GM08714 (cell line): Measurements from ENCODE around the gene RHOC.
A peak's percentile ranks its signal among the peaks of the same experiment; 100 is the strongest.

Experiments used
- H3K4me3 ChIP-seq: fragments of 200-500 bp; sonication (Bioruptor generic); 2 replicates; pipeline ENCODE4 v1.5.1; 2014; ENCODE audit warnings: mild to moderate bottlenecking, low read length, inconsistent platforms
- ZNF274 ChIP-seq: IDR thresholded peaks from 2 replicates; pipeline ENCODE4 v1.6.1; 2012; ENCODE audit warnings: mild to moderate bottlenecking, low read depth, low read length

Gene RHOC

DNA sequence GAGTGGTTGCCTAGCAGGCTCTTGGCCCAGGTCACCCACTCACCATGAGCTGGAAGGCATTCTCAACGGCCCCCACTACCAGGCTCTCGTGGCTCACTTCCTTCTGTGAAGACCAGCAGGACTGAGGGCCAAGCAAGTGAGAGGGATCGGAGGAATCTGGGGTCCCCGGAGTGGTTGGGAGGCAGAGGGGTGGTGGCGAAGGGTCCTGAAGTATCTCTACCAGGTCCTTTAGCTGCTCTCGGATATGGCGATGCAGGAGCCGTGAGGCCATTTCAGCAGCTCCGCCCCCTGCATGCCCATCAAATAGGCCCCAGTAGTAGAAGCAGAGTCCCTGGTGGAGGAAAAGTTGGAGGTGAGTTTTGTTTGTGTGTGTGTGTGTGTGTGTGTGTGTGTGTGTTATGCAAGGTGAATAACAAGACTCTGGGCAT lies 5.8 kb upstream of the RHOC start:
- no peak overlapping the region for H3K4me3 ChIP-seq
- no peak for TF ChIP-seq ZNF274

- no peak overlapping the region for H3K4me3 ChIP-seq
- no peak for TF ChIP-seq ZNF274
Measured at GRCh38 chr1:112712191-112712590, 5.3 kb upstream of the RHOC start.

DNA sequence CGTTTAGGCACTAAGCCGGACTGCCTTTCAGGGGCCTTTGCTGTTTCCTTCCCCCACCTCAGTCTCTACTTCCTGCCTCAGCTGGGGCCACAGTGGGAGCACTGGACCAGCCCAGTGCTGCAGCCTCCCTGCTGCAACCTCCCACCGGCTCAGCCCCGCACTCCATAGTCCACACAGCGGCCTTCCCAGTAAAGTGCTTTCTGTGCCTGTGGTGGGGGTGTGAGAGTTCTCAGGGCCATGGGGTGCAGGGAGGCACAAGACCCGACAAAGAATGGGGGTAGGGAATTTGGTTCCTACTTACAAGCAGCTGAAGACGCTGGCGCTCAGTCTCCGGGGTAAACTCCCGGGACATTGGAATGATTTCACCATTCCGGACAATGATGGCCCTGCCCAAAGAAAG lies 4.7 kb upstream of the RHOC start:
- TF ChIP-seq ZNF274 = no peak
- H3K4me3 ChIP-seq = no peak overlapping the region

DNA sequence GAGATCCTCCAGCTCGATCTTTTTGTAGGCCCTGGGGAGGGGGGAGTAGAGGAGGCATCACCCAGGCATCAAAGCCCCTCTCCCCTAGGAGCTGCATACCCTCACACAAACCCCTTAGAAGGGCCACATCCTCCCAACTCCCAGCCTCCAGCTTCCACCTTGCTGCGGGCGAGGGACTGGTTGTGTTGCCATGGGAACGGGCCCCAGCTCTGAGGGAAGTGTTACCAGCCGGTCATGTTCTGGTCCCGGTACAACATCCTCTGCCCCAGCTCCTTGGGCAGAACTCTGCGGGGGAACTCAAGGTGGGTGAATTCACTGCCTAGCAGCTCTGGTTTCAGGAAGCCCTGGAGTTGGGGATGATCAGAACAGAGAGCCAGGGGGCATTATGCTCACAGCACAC lies 4.1 kb upstream of the RHOC start:
- no peak for TF ChIP-seq ZNF274

DNA sequence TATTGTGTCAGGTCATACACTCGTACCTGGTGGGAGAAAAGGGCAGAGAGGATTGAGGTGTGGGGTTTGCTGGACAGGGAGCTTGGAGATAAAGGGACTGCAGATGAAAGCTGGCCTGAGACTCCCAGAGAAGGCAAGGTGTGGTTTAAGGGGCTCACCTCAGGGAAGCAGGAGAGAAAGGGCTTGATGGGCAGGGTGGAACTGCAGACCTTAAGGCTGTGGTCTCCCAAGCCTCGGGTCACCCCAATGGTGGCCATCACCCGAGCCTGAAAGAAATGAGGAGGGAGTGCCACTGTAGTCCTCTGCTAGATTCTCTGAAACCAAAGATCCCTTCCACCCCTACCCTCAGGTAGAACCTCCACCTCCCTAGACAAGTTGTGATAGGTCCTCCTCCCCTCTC lies 3.7 kb upstream of the RHOC start:
- no peak overlapping the region for H3K4me3 ChIP-seq
- no peak for TF ChIP-seq ZNF274

More for the DNA sequence above, 4.1 kb upstream of the RHOC start:
- H3K4me3 ChIP-seq = no peak overlapping the region

GRCh38 chr1:112710159-112710558 lies 3.2 kb upstream of the RHOC start:
- TF ChIP-seq ZNF274 = no peak
- no peak overlapping the region for H3K4me3 ChIP-seq

DNA sequence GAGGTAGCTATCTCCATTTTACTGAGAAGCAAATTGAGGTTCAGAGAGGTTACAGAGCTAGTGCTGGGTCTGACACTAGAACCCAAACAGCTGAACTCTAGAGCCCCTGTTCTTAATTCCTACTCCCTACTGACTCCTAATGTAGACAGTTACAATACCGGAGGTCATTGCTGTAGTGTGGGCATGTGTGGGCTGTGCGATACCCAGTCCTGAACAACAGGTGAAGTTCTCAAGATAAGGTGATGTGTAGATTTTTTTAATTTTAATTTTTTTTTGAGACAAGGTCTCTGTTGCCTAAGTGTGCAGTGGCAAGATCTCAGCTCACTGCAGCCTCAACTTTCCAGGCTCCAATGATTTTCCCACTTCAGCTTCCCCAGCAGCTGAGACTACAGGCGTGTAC lies 1.6 kb upstream of the RHOC start:
- no peak for TF ChIP-seq ZNF274
- H3K4me3 ChIP-seq = no peak overlapping the region

DNA sequence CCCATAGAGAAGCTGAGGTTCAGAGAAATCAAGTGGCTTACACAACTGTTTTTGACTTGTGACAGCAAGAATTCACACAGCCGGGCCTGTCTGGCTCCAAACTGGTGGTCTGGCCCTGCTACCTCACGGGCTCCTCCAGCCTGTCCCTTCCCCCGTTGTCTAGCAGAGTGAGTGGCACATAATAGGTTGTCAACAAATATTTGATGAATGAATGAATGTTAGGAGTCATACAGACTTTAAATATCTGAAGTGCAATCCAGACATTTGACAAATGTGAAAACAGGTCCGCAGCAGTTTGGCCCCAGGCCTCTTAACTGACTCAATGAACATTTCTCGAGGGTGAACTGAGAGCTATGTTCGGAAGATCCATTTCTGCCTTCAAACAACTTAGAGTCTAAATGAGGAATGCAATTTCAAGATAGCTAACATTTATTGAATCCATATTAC lies 1.1 kb upstream of the RHOC start:
- H3K4me3 ChIP-seq = no peak overlapping the region
- no peak for TF ChIP-seq ZNF274

GRCh38 chr1:112707221-112708001 lies 484 bp upstream of the RHOC start:
- peak overlapping the region; percentile 89; the same call in 1 of the 2 replicates for H3K4me3 ChIP-seq
- no peak for TF ChIP-seq ZNF274

- H3K4me3 ChIP-seq = peak overlapping the region; percentile 89; the same call in 1 of the 2 replicates
- TF ChIP-seq ZNF274 = no peak
Measured at GRCh38 chr1:112704934-112705627, 1.8 kb downstream of the RHOC start.

- peak overlapping the region; percentile 67; the same call in 1 of the 2 replicates for H3K4me3 ChIP-seq
- no peak for TF ChIP-seq ZNF274
Measured at GRCh38 chr1:112704391-112704933, 2.5 kb downstream of the RHOC start.

DNA sequence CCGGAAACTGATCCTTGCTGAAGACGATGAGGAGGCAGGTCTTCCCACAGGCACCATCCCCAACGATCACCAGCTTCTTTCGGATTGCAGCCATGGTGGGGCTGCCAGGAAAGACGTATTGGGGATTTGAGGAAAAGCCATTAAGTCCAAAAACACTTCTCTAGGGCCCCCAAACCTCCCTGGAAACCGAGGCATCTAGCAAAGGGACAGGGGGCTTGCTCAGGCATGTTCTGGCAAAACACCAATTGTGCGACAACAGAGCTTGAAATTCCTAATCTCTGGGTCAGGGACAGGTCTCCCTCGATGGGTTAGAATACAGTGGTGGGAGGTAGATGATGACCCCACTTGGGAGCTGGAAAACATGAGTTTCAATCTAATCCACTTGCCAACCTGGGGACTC lies 3.2 kb downstream of the RHOC start:
- H3K4me3 ChIP-seq = no peak overlapping the region
- no peak for TF ChIP-seq ZNF274

- TF ChIP-seq ZNF274 = no peak
- H3K4me3 ChIP-seq = no peak overlapping the region
Measured at GRCh38 chr1:112702420-112703261, 4.3 kb downstream of the RHOC start.

GRCh38 chr1:112702067-112702395 lies 4.9 kb downstream of the RHOC start:
- no peak overlapping the region for H3K4me3 ChIP-seq
- no peak for TF ChIP-seq ZNF274
